ENCODE measurements around the gene UNKL.

The UNKL gene, protein sequence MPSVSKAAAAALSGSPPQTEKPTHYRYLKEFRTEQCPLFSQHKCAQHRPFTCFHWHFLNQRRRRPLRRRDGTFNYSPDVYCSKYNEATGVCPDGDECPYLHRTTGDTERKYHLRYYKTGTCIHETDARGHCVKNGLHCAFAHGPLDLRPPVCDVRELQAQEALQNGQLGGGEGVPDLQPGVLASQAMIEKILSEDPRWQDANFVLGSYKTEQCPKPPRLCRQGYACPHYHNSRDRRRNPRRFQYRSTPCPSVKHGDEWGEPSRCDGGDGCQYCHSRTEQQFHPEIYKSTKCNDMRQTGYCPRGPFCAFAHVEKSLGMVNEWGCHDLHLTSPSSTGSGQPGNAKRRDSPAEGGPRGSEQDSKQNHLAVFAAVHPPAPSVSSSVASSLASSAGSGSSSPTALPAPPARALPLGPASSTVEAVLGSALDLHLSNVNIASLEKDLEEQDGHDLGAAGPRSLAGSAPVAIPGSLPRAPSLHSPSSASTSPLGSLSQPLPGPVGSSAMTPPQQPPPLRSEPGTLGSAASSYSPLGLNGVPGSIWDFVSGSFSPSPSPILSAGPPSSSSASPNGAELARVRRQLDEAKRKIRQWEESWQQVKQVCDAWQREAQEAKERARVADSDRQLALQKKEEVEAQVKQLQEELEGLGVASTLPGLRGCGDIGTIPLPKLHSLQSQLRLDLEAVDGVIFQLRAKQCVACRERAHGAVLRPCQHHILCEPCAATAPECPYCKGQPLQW

DNA sequence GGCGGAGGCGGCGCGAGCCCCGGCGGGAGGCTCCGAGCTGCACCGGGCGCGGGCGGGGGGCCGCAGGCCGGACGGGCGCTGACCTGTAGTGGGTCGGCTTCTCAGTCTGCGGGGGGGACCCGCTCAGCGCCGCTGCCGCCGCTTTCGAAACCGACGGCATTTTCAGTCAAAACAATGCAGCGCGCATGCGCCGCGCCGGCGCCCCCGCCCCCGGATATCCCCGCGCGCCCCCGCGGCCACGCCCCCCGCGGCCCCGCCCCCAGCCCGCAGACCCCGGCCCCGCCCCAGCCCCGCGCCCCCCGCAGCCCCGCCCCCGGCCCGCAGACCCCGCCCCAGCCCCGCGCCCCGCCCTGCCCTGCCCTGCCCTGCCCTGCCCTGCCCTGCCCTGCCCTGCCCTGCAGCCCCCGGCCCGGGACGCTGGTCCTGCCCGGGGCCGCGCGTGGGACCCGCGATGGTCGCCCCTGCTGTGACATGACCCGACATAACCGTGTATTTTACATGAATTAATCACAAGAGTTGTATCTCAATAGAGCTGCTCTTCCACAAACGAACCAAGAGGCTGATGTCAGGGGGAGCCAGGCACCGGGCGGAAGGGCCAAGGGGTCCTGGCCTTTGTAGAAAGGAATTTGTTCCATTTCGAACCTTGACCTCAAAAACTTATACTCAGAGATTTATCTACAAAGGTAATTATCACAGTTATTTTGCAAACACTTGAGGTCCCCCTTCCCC is at the start of gene UNKL:
TSS of gene UNKL (minus strand) at position 173 of the 729 bp plus-strand sequence. CDS start at position 160, 13 bp downstream.
- peak; percentile 86 for DNase-seq

DNA sequence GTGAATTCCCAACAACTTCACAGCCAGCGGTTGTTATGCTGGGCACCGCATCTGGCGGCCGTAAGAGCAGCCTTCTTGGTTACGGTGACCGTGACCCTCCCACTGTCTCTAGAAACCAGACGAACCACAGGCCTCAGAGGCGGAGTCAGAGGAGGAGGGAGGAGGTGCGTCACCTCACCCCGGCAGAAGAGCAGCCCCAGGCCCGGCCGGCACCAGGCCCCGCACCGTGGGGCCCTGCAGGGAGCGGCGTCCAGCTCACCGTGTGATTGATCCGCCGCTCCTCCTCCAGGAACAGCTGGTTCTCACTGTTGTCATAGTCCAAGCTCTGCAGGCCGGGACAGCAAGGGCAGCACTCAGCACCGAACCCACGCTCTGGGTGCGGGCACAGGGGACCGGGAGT is 46.6 kb upstream of the UNKL start:
- DNase-seq: peak; percentile 81

DNA sequence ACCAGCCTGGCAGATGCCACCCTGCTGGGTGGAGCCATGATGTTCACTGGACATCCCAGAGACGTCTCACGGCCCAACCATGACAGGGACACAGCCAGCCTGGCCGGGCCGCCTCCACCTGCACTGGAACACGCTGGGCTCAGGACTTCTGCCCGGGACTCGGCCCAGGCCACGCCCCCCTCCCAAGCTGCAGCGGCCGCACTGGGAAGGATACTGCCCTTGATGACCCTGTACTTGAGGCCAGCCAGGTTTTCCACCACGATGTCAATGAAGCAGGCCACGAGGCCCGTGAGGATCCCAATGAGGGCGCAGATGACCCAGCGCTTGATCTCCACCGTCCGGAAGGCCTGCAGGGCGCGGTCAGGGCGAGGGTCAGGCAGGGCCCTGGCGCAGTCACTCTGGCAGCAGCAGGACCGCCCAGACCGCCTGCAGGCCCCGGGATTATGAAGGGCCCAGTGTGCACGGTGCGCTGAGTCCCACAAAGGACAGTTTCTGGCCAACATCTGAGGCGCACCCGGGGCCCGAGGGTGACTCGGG is 46.2 kb upstream of the UNKL start:
- DNase-seq: no peak

- DNase-seq: no peak
Observed at GRCh38 chr16:1459967-1460366, 45.5 kb upstream of the UNKL start.

DNA sequence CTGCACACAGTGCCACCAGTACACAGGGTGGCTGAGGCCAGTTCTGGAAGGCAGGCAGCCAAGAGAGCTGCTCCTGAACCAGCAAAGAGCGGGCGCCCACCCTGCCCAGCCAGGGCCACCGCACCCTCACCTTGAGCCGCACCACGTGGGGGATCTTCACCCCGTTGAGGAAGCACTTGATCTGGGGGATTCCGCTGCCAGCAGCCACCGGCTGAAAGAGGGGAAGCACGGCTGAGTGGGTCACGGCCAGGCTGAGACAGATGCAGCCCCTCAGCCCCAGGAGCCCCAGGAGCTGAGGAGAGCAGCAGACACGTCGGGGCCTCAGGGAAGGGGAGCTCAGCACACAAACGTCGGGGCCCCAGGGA is 44.5 kb upstream of the UNKL start:
- DNase-seq: no peak

DNA sequence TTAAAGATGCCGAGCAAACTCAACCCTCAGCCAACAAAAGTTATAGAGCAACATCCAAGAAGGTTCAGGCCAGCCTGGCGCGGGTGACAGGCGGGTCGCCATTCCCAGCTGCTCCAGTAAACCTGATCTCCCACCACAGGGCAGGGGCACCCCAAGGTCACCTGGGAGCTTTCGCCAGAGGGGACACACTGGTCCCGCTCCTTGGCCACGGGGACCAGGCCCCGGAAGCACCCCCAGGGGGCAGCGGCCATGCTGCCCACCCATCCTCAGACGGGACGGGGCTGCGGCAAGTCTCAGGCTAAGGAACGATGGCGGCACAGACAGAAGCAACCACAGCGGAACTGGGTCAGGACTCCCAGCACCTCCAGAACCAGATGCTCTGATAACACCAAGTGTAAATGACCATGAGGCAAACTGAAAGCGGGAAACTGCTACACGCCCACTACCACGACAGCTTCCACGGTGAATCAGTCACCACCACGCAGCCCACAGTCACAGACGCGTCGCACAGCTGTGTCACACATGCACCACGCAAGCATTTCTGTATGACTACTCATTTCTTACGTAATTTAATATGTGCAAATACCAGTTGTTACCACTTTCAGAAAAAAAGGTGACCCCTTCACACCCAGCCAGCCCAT is 44.0 kb upstream of the UNKL start:
- DNase-seq: no peak

DNA sequence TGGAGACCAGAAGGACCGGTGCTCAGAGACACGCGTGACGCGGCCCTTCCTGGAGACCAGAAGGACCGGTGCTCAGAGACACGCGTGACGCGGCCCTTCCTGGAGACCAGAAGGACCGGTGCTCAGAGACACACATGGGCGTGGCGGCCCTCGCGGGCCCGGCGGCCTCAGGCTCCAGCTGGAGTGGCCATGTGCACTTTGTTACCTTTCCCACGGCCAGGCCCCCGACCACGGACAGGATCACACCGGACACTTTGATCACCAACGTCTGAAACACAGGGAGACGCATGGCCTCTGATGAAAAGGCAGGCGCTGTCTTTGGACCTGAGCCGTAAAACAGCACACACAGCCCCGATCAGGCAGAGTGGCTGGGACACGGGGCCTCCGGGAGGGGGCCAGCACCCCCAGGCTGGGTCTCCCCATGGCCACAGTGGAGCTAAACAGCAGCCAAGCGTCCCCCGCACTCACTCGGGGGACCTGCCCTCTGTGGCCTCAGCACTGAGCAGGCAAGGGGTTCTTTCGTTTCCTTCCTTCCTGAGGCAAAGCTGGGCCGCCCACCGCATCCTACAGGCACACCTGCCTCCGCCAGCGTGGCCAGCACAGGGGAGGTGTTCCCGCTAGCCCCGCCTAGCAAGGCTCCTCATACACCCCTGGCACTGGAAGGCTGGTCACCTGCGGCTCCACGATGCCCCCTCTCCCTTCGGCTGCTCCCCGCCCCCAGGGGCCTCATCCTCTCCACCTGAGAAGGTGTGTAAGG is 43.2 kb upstream of the UNKL start:
- DNase-seq: no peak

- DNase-seq: no peak
Observed at GRCh38 chr16:1456951-1457350, 42.4 kb upstream of the UNKL start.

DNA sequence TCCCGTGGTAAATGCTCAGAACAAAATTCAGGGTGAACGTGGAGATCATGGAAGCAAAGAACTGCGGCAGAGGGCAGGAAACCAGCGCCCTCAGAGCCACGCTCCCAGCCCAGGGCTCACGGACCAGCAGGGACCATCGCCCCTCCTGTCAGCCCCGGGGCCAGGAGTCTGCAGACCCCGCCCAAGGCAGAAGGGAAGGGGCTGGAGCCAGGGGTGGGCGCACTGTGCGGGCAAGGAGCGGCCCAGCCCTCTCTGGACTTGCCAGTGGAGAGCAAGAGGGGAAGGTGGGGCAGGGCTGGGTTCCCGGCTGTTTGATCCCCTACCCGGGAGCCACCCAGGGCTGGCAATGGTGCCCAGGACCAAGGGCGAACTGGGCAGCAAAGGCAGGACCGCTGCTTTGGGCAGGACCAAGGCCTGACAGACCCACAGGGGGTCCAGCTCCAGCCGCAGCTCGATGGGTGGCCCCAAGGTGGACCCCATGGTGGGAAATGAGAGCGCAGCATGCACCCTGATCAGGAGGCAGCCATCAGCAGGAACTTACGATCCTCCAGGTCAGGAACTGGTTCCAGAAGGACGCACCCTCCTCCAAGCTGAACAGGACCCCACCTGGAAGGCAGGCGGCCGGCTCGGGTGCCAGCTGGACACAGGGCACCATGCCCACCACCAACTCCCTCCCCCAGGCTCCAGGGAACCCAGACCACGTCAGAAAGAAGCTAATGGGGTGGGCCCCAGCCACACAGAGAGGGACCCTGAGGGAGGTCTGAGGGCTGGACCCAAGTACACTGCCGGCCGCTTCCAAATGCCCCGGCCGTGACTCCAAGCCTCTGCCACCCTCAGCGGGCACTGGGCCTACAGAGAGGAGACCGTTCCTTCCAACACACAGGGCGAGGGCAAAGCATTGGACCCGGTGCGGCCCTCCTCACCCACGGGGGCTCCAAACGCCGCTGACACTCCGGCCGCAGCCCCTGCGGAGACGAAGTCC is 41.0 kb upstream of the UNKL start:
- no peak for DNase-seq

DNA sequence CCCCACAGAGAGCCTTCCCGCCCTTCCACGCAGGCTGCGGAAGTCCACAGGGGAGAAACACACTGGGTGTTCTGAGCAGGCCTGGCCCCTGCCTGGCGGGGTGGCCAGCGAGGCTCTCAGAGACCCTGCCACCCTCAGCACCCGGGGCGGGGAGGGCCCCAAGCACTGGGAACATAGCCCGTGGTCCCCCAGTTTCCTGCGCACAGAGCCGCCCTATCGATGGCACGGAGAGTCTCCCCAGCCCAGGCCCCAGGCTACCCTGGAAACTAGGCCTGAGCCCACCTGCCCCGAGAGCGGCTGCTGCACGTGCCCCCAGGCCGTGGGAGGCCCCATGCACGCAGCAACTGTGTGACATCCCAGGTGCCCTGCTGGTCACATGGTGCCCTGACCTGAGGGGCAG is 40.1 kb upstream of the UNKL start:
- no peak for DNase-seq

- no peak for DNase-seq
Observed at GRCh38 chr16:1453316-1453715, 38.8 kb upstream of the UNKL start.

DNA sequence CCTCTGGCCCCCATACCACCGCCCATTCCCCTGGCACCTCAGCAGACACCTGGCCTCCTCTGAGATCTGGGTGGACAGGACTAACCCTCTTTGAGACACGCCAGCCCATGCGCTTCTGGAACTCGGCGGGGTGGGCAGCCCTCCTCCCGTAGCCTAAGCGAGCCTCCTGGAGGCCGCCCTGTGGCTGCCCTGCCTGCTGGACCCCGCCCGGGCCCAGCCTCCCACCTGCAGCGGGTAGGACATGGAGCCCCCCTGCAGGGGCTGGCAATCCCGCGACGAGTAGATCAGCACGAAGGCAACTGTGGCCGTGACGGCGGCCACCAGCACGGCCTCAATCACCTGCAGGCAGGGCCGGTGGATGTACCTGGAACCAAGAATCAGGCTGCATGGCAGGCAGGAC is 38.0 kb upstream of the UNKL start:
- no peak for DNase-seq

DNA sequence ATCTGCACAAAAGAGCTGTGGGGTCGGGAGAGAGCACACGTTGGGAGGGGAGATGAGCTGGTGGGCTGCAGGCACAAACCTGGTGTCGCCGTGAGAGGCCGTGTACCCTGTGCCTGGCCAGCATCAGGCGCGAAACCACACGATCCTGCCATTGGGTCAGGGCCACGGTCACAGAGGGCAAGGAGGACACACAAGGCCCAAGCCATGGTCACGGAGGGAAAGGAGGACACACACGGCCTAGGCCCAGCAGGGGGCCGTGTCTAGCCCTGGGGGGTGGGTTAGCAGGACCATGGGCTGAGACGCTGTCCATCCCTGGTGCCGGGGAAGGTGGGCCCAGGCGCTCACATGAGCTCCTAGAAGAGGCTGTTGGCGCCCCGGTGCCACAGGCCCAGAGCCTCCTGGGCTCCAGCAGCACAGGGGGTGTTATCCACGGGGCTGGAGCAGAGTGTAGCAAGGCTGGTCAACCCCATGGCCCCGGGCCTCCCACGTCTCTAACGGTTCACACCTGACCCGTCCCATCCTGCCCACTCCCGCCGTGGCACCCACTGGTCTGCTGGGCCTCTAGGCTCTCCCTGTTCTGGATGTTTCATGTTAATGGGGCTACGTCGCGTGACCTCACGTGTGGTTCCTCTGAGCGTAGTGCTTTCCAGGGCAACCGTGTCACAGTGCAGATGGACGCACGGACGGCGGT is 37.3 kb upstream of the UNKL start:
- no peak for DNase-seq

- no peak for DNase-seq
Observed at GRCh38 chr16:1450841-1451240, 36.3 kb upstream of the UNKL start.

- no peak for DNase-seq
Observed at GRCh38 chr16:1450218-1450617, 35.7 kb upstream of the UNKL start.

DNA sequence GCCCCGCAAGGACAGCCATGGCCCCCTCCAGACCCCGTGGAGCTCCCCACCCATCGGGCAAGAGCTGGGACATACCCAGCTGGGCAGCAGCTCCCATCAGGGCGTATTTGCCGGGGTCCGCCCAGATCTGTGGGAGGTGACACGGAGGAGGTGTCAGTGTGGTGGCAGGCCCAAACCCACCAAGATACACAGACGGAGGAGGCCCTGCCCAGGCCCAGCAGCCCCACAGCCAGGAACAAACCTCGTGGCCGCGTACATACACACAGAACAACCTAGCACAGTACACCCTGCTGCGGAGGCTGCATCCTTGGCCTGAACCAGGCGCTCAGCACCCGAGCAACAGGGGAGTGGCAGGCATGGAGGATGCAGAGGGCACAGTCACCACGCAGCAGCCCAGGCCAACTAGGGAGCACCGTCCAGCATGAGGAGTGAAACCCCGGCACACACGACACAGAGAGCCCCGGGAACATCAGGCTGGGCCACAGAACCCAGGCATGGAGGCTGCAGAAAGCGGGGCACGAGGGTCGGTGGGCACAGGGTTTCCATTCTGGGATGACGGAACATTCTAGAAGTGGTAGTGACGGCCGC is 34.8 kb upstream of the UNKL start:
- DNase-seq: no peak

- no peak for DNase-seq
Observed at GRCh38 chr16:1448536-1449116, 34.1 kb upstream of the UNKL start.

DNA sequence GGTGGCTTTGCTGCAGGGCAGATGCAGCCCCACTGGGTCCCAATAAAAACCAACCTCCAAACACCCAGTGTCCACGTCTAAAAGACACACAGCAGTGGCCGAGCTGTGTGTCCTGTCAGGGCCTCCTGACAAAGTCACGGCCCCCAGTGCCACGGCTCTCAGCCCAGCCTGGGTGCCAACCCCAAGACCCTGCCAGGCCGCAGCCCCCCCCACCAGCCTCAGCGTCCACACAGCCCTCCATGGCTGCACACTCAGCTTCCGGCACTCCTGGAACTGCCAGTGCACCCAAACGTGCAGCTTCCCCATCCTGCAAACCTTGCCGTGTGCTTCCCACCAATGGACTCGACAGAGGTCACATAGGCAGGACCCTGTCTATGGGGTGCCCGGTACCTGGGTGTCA is 33.5 kb upstream of the UNKL start:
- no peak for DNase-seq

GRCh38 chr16:1446296-1447080 is 32.0 kb upstream of the UNKL start:
- DNase-seq: no peak
